HG02759 (cell line): Measurements from ENCODE around the gene IL6.
"Not testable (repeated sequence)": the region's sequence is repeated elsewhere in the genome, so short reads cannot be mapped to it uniquely, and the experiment has no call there.

Experiments
- ATAC-seq: cut with Tn5 transposase; IDR thresholded peaks from one replicate; pipeline ENCODE4 v1.9.1; 2021; ENCODE audit warnings: mild to moderate bottlenecking, moderate library complexity; ENCODE audit not compliant: unreplicated experiment

Gene IL6

GRCh38 chr7:22703978-22704610 is 22.9 kb upstream of the IL6 start:
- ATAC-seq: not testable (repeated sequence)

GRCh38 chr7:22704722-22705121 is 22.3 kb upstream of the IL6 start:
- not testable (repeated sequence) for ATAC-seq

GRCh38 chr7:22705874-22706273 is 21.1 kb upstream of the IL6 start:
- not testable (repeated sequence) for ATAC-seq

- not testable (repeated sequence) for ATAC-seq
These were observed 19.8 kb upstream of the IL6 start for GRCh38 chr7:22707026-22707691.

GRCh38 chr7:22708214-22708613 is 18.8 kb upstream of the IL6 start:
- ATAC-seq: not testable (repeated sequence)

GRCh38 chr7:22708677-22709061 is 18.3 kb upstream of the IL6 start:
- not testable (repeated sequence) for ATAC-seq

GRCh38 chr7:22709062-22709829 is 17.8 kb upstream of the IL6 start:
- ATAC-seq: not testable (repeated sequence)

- ATAC-seq: no peak
These were observed 17.1 kb upstream of the IL6 start for GRCh38 chr7:22709857-22710256.

GRCh38 chr7:22712999-22713398 is 14.0 kb upstream of the IL6 start:
- ATAC-seq: peak; percentile 64

GRCh38 chr7:22713463-22713862 is 13.5 kb upstream of the IL6 start:
- no peak for ATAC-seq

GRCh38 chr7:22715969-22716368 is 11.0 kb upstream of the IL6 start:
- ATAC-seq: no peak

- ATAC-seq: no peak
These were observed 9.2 kb upstream of the IL6 start for GRCh38 chr7:22717760-22718159.

- no peak for ATAC-seq
These were observed 8.7 kb upstream of the IL6 start for GRCh38 chr7:22718200-22718711.

- no peak for ATAC-seq
These were observed 8.0 kb upstream of the IL6 start for GRCh38 chr7:22718911-22719420.

GRCh38 chr7:22720791-22721786 is 5.9 kb upstream of the IL6 start:
- ATAC-seq: no peak

- ATAC-seq: no peak
These were observed 4.3 kb upstream of the IL6 start for GRCh38 chr7:22722536-22723180.

GRCh38 chr7:22723181-22723601 is 3.8 kb upstream of the IL6 start:
- no peak for ATAC-seq

GRCh38 chr7:22723637-22724036 is 3.4 kb upstream of the IL6 start:
- ATAC-seq: no peak

GRCh38 chr7:22724861-22725260 is 2.1 kb upstream of the IL6 start:
- no peak for ATAC-seq

GRCh38 chr7:22725585-22725984 is 1.4 kb upstream of the IL6 start:
- ATAC-seq: no peak
